GM12878 (cell line): ENCODE data around the gene GUCA2B. TPM values are rescaled to one million over a fixed set of nuclear protein-coding genes. Genes with fewer than 3 reads are reported as not detected.

Experiments used
- ATAC-seq: fragments of 200-7000 bp; cut with Tn5 transposase; 3 replicates; pipeline ENCODE4 v1.9.1; 2020; ENCODE audit warnings: mild to moderate bottlenecking, moderate library complexity
- BruUV-seq: library from RNA; stranded (reverse); fragments of 400-500 nt; replicated peaks from 2 replicates; lab custom pipeline; 2021; lab: Mats Ljungman, UMichigan
- CTCF ChIA-PET: fragments of 300-600 bp; sonication (Branson Sonifier 250); formaldehyde crosslinking; extraction: SDS; loops from one replicate; lab custom pipeline; 2021; ENCODE audit warnings: inconsistent platforms; lab: Yijun Ruan, JAX
- POLR2A ChIA-PET: fragments of 350-600 bp; formaldehyde crosslinking; extraction: SDS; loops from one replicate; lab custom pipeline; 2021; ENCODE audit warnings: inconsistent platforms; lab: Charles Lee
- RAD21 ChIA-PET: fragments of 300-600 bp; sonication (Branson Sonifier 250); formaldehyde crosslinking; loops from one replicate; lab custom pipeline; 2023; ENCODE audit warnings: antibody characterized with exemption; ENCODE audit not compliant: unreplicated experiment; lab: Charles Lee
- SMC1A ChIA-PET: fragments of 300-600 bp; sonication (Branson Sonifier 250); formaldehyde crosslinking; loops from one replicate; lab custom pipeline; 2023; ENCODE audit not compliant: unreplicated experiment, uncharacterized antibody; lab: Charles Lee
- DNase-seq: peaks from one replicate; pipeline ENCODE4 v3.0.0-alpha.2; 2011; ENCODE audit warnings: low read depth, low spot score
- FAIRE-seq: peaks from 3 replicates; lab custom pipeline; 2011; peaks lifted over from hg19 to GRCh38; lab: Jason Lieb, UNC
- H2AFZ ChIP-seq: 2 replicates; pipeline ENCODE4 v1.6.0; 2011; ENCODE audit warnings: low read depth, low read length, control low read depth; ENCODE audit not compliant: control insufficient read depth
- H3K27ac ChIP-seq: 2 replicates; pipeline ENCODE4 v1.5.1; 2011; ENCODE audit warnings: control low read depth; ENCODE audit not compliant: control insufficient read depth, insufficient read depth
- H3K27me3 ChIP-seq, 2 experiments: replicated peaks in 1 of 2; 2 replicates each; pipeline versions ENCODE4 v1.6.0 to v1.6.1; 2011; ENCODE audit warnings: low read length in 1 of 2; ENCODE audit not compliant: control insufficient read depth in 2 of 2, insufficient read depth in 2 of 2
- H3K36me3 ChIP-seq, 2 experiments: 2 replicates each; pipeline ENCODE4 v1.5.1; 2011; ENCODE audit warnings: low read length in 1 of 2; ENCODE audit not compliant: control insufficient read depth in 2 of 2, insufficient read depth in 2 of 2
- H3K4me1 ChIP-seq: 2 replicates; pipeline ENCODE4 v1.6.1; 2011; ENCODE audit warnings: mild to moderate bottlenecking, low read length, moderate library complexity, mixed read lengths; ENCODE audit not compliant: control insufficient read depth, insufficient read depth
- H3K4me2 ChIP-seq: 2 replicates; pipeline ENCODE4 v1.6.0; 2011; ENCODE audit warnings: control low read depth; ENCODE audit not compliant: control insufficient read depth, insufficient read depth
- H3K4me3 ChIP-seq: fragments of 200-600 bp; sonication (generic); 2 replicates; pipeline ENCODE4 v1.5.1; 2016
- H3K79me2 ChIP-seq: 2 replicates; pipeline ENCODE4 v1.6.0; 2011; ENCODE audit warnings: low read length; ENCODE audit not compliant: control insufficient read depth, insufficient read depth
- H3K9ac ChIP-seq: 2 replicates; pipeline ENCODE4 v1.8.0; 2011; ENCODE audit warnings: low read length, control low read depth, mixed read lengths; ENCODE audit not compliant: control insufficient read depth, insufficient read depth
- H3K9me3 ChIP-seq: replicated peaks from 3 replicates; pipeline ENCODE4 v1.5.1; 2011; ENCODE audit warnings: mild to moderate bottlenecking, low read length; ENCODE audit not compliant: control insufficient read depth, insufficient read depth
- H4K20me1 ChIP-seq: 2 replicates; pipeline ENCODE4 v1.6.0; 2011; ENCODE audit not compliant: control insufficient read depth, insufficient read depth
- ASH2L ChIP-seq: fragments of 300-600, 200-600 bp; sonication (generic); IDR thresholded peaks from 2 replicates; pipeline ENCODE4 v1.6.1; 2017; ENCODE audit warnings: low read depth, mild to moderate bottlenecking, borderline replicate concordance
- CHD4 ChIP-seq: fragments of 200-600 bp; sonication (generic); IDR thresholded peaks from 2 replicates; pipeline ENCODE4 v1.6.1; 2016; ENCODE audit warnings: mild to moderate bottlenecking
- ESRRA ChIP-seq: IDR thresholded peaks from 2 replicates; pipeline ENCODE4 v1.6.1; 2012; ENCODE audit warnings: mild to moderate bottlenecking, low read length, improper control_type of control experiment
- MXI1 ChIP-seq: fragments of 150-350 bp; IDR thresholded peaks from 2 replicates; pipeline ENCODE4 v1.6.1; 2011; ENCODE audit warnings: low read depth, mild to moderate bottlenecking, inconsistent platforms, low read length, improper control_type of control experiment
- NR2C2 ChIP-seq: IDR thresholded peaks from 2 replicates; pipeline ENCODE4 v1.6.1; 2011; ENCODE audit warnings: borderline replicate concordance, low read depth; ENCODE audit not compliant: control insufficient read depth, insufficient read length
- POLR2A ChIP-seq: IDR thresholded peaks from 2 replicates; pipeline ENCODE4 v1.6.1; 2011; ENCODE audit warnings: low read depth, mild to moderate bottlenecking, low read length
- POLR2AphosphoS2 ChIP-seq: IDR thresholded peaks from 2 replicates; pipeline ENCODE4 v1.6.1; 2011; ENCODE audit warnings: low read depth, mild to moderate bottlenecking, low read length, improper control_type of control experiment, moderate library complexity
- POLR2AphosphoS5 ChIP-seq: IDR thresholded peaks from 2 replicates; pipeline ENCODE4 v1.6.1; 2011; ENCODE audit warnings: mild to moderate bottlenecking, low read length, inconsistent platforms
- SMC3 ChIP-seq: IDR thresholded peaks from 2 replicates; pipeline ENCODE4 v1.6.1; 2011; ENCODE audit warnings: low read length, improper control_type of control experiment, borderline replicate concordance
- SRF ChIP-seq, 2 experiments: IDR thresholded peaks; 2 replicates each; pipeline ENCODE4 v1.6.1; 2011; ENCODE audit warnings: low read depth in 2 of 2, low read length in 2 of 2, mild to moderate bottlenecking in 1 of 2, moderate library complexity in 1 of 2
- TCF12 ChIP-seq: IDR thresholded peaks from 2 replicates; pipeline ENCODE4 v1.6.1; 2011; ENCODE audit warnings: low read depth, mild to moderate bottlenecking, low read length
- WGBS: methylation state at CpG from one replicate; pipeline ENCODE4 v1.1.6; 2016; ENCODE audit warnings: low lambda C conversion rate; ENCODE audit not compliant: insufficient replicate concordance, insufficient coverage; ENCODE audit errors: missing lambda C conversion rate; 5-methylcytosine and 5-hydroxymethylcytosine counted together
- in situ Hi-C: fragments of 300-500 bp; cut with MboI; formaldehyde crosslinking; loops from 9 replicates; pipeline ENCODE4 v1.14.3; 2018; ENCODE audit warnings: mixed read lengths
- intact Hi-C: fragments of 100-400 bp; cut with micrococcal nuclease; formaldehyde crosslinking; loops from one replicate; pipeline ENCODE4 v1.14.2; 2022; ENCODE audit not compliant: unreplicated experiment
- polyA plus RNA-seq, 11 experiments: library from polyadenylated mRNA; depleted of rRNA in 4 of 11; unstranded in 6 of 11; stranded (reverse) in 5 of 11; fragments of >200 nt; fragmentation: Nextera tagmentation in 4 of 11; fragmentation: Illumina TruSeq in 1 of 11; extraction: Ambion mirVana in 4 of 11; extraction: Trizol in 1 of 11; gene quantifications; 1 replicate in 1 of 11; 2 replicates in 10 of 11; pipeline versions ENCODE4 v1.2.1 to v1.2.3, GENCODE V29; 2011 to 2016; ENCODE audit warnings: inconsistent platforms in 2 of 11, missing spikeins in 2 of 11, low read depth in 1 of 11
- total RNA-seq, 4 experiments: library from RNA; depleted of rRNA in 3 of 4; stranded (reverse); fragments of >200 nt in 3 of 4; fragmentation: Illumina TruSeq in 1 of 4; extraction: Trizol in 1 of 4; gene quantifications; 2 replicates each; pipeline versions ENCODE4 v1.2.1 to v1.2.3, GENCODE V29; 2013 to 2021
- TF ChIP-seq, protein P1 (sequence below): IDR thresholded peaks from 2 replicates; pipeline ENCODE4 v1.6.1; 2011; ENCODE audit warnings: borderline replicate concordance, low read depth, mild to moderate bottlenecking, moderate library complexity, low read length; ENCODE audit not compliant: insufficient read depth, poor library complexity, severe bottlenecking
- TF ChIP-seq, protein P2 (sequence below): fragments of 450-650 bp; IDR thresholded peaks from 2 replicates; pipeline ENCODE4 v1.6.1; 2017; ENCODE audit warnings: mild to moderate bottlenecking, moderate library complexity

Gene GUCA2B
- total and polyA plus RNA-seq, 10 of the 15 experiments (the other 5 are each of a cell fraction or from before 2014, with no cell fraction given) = not detected

DNA sequence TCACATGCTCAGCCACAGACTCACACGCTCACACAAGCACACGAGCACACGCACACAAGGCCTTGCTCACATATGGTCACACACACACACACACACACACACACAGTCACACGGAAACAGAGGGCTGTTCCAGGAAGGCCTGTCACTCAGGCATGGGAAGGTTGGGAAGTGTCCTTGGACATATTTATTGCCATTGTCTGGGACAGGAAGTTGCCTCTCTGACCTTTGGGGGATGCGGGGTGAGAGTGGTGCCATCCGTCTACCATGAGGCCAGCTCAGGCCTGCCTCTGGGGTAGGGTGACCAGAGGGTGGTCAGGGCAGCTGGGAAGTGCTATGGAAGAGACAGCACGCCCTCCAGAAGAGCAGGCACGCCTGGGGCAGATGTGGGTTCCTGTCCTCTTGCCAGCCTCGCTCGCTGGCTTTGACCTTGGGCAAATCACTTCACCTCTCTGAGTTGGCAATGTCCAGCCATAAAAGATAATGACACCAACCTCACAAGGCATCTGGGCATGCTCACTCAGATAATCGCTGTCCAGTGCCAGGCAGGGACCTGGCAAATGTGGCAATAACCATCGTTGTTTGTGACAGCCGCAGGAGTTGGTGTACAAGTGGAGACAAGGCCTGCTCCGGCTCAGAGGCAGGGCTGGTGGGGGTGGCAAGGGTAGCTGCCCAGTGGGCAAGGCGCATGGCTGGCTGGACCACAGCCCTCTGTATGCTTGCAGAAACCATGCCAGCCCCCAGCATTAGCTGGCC lies 19.3 kb downstream of the GUCA2B start:
- no peak overlapping the region for H3K4me3 ChIP-seq
- in situ Hi-C loops (loop anchor here (10.0 kb wide), 1 partner anchor 598 kb away; no protein-coding TSS in a partner anchor), intact Hi-C loops (loop anchor here (1.0 to 10.0 kb wide), 3 partner anchors 26 to 598 kb away; partner anchors contain the start of gene CCDC30)
- no peaks in the 10 kb centered on the region for H4K20me1 ChIP-seq
- DNase-seq (no peak), FAIRE-seq (no peak), ATAC-seq (no peak)
- no peaks in the 10 kb centered on the region for H3K79me2 ChIP-seq
- H3K27me3 ChIP-seq = no peaks in the 10 kb centered on the region
- no peaks in the 10 kb centered on the region for H3K4me1 ChIP-seq
- TF ChIP-seq TCF12 (no peak), SMC3 (no peak), ASH2L (no peak), POLR2A (peak; percentile 49; the same call in 1 of the 2 replicates), SRF (IDR thresholded peaks at IDR 0.05; ENCODE audit: low read depth in 2 of 2, low read length in 2 of 2) (no peak), POLR2AphosphoS5 (peak; percentile 27; the same call in 1 of the 2 replicates), NR2C2 (peak; percentile 49), ESRRA (no peak), CHD4 (no peak), MXI1 (no peak), POLR2AphosphoS2 (no peak)
- TF ChIP-seq, protein P1, sequence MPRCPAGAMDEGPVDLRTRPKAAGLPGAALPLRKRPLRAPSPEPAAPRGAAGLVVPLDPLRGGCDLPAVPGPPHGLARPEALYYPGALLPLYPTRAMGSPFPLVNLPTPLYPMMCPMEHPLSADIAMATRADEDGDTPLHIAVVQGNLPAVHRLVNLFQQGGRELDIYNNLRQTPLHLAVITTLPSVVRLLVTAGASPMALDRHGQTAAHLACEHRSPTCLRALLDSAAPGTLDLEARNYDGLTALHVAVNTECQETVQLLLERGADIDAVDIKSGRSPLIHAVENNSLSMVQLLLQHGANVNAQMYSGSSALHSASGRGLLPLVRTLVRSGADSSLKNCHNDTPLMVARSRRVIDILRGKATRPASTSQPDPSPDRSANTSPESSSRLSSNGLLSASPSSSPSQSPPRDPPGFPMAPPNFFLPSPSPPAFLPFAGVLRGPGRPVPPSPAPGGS = peak; percentile 73
- TF ChIP-seq, protein P2, sequence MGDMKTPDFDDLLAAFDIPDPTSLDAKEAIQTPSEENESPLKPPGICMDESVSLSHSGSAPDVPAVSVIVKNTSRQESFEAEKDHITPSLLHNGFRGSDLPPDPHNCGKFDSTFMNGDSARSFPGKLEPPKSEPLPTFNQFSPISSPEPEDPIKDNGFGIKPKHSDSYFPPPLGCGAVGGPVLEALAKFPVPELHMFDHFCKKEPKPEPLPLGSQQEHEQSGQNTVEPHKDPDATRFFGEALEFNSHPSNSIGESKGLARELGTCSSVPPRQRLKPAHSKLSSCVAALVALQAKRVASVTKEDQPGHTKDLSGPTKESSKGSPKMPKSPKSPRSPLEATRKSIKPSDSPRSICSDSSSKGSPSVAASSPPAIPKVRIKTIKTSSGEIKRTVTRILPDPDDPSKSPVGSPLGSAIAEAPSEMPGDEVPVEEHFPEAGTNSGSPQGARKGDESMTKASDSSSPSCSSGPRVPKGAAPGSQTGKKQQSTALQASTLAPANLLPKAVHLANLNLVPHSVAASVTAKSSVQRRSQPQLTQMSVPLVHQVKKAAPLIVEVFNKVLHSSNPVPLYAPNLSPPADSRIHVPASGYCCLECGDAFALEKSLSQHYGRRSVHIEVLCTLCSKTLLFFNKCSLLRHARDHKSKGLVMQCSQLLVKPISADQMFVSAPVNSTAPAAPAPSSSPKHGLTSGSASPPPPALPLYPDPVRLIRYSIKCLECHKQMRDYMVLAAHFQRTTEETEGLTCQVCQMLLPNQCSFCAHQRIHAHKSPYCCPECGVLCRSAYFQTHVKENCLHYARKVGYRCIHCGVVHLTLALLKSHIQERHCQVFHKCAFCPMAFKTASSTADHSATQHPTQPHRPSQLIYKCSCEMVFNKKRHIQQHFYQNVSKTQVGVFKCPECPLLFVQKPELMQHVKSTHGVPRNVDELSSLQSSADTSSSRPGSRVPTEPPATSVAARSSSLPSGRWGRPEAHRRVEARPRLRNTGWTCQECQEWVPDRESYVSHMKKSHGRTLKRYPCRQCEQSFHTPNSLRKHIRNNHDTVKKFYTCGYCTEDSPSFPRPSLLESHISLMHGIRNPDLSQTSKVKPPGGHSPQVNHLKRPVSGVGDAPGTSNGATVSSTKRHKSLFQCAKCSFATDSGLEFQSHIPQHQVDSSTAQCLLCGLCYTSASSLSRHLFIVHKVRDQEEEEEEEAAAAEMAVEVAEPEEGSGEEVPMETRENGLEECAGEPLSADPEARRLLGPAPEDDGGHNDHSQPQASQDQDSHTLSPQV = no peak
- no peak overlapping the region for H3K4me2 ChIP-seq
- RAD21 ChIA-PET = interaction anchor here (0.6 to 3.0 kb wide), 13 partner anchors 13 to 657 kb away, joined by 3 to 28 read pairs (median 4); partner anchors contain the start of gene FOXJ3
- SMC1A ChIA-PET = interaction anchor here (0.8 to 2.8 kb wide), 17 partner anchors 9 to 598 kb away, joined by 3 to 19 read pairs (median 4); no protein-coding TSS in a partner anchor
- CTCF ChIA-PET = interaction anchor here (0.6 to 4.2 kb wide), 34 partner anchors 10 to 911 kb away, joined by 3 to 48 read pairs (median 6); partner anchors contain the start of gene GUCA2A
- no peak overlapping the region for H3K27ac ChIP-seq
- no peaks in the 10 kb centered on the region; a peak in 2 of 4 replicates for H3K36me3 ChIP-seq
- no peak overlapping the region for H2AFZ ChIP-seq
- BruUV-seq = no TSS peak
- 78% methylated on average over 15 of the region's 15 CpGs for WGBS
- POLR2A ChIA-PET = no interaction called here
- no peaks in the 10 kb centered on the region for H3K9me3 ChIP-seq
- no peak overlapping the region for H3K9ac ChIP-seq
